GM10248 (cell line): ENCODE measurements around the gene TMEM39B.

Experiments used
- CTCF ChIA-PET: fragments of 300-600 bp; sonication (Branson Sonifier 250); formaldehyde crosslinking; extraction: SDS; loops from one replicate; lab custom pipeline; 2021; ENCODE audit warnings: antibody characterized with exemption; lab: Yijun Ruan, JAX
- POLR2A ChIA-PET: fragments of 350-650 bp; sonication (Branson Sonifier 250); formaldehyde crosslinking; extraction: SDS; loops from one replicate; lab custom pipeline; 2020; ENCODE audit warnings: antibody characterized with exemption; lab: Yijun Ruan, JAX
- DNase-seq: peaks from one replicate; pipeline ENCODE4 v3.0.0; 2012; ENCODE audit errors: extremely low spot score
- TF ChIP-seq, protein P1 (sequence below): IDR thresholded peaks from 2 replicates; pipeline ENCODE4 v1.5.1; 2012; ENCODE audit warnings: mild to moderate bottlenecking, low read depth; ENCODE audit errors: extremely low read depth, missing control alignments, control extremely low read depth

TMEM39B gene

GRCh38 chr1:32151319-32151787 is 78.6 kb downstream of the TMEM39B start:
- ChIA-PET CTCF (interaction anchor here (1.5 kb wide), 2 partner anchors 17 to 24 kb away, joined by 3 to 4 read pairs; no protein-coding TSS in a partner anchor), POLR2A (interaction anchor here (0.5 kb wide), 1 partner anchor 184 kb away, joined by 3 read pairs; no protein-coding TSS in a partner anchor)
- DNase-seq, result no peak
- TF ChIP-seq, protein P1, sequence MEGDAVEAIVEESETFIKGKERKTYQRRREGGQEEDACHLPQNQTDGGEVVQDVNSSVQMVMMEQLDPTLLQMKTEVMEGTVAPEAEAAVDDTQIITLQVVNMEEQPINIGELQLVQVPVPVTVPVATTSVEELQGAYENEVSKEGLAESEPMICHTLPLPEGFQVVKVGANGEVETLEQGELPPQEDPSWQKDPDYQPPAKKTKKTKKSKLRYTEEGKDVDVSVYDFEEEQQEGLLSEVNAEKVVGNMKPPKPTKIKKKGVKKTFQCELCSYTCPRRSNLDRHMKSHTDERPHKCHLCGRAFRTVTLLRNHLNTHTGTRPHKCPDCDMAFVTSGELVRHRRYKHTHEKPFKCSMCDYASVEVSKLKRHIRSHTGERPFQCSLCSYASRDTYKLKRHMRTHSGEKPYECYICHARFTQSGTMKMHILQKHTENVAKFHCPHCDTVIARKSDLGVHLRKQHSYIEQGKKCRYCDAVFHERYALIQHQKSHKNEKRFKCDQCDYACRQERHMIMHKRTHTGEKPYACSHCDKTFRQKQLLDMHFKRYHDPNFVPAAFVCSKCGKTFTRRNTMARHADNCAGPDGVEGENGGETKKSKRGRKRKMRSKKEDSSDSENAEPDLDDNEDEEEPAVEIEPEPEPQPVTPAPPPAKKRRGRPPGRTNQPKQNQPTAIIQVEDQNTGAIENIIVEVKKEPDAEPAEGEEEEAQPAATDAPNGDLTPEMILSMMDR, result no peak
